Kidney epithelial cell (primary cell): Measurements from ENCODE around the gene ENTHD1. TPM values are rescaled to one million over a fixed set of nuclear protein-coding genes. Genes with fewer than 3 reads are reported as not detected.

Experiments used
- DNase-seq: peaks from one replicate; pipeline ENCODE4 v3.0.0-alpha.2; 2010; ENCODE audit warnings: low read depth
- H3K27me3 ChIP-seq: 2 replicates; pipeline ENCODE4 v1.6.0; 2011; ENCODE audit warnings: low read length; ENCODE audit not compliant: control insufficient read depth, insufficient read depth
- H3K36me3 ChIP-seq: 2 replicates; pipeline ENCODE4 v1.5.1; 2011; ENCODE audit warnings: low read length; ENCODE audit not compliant: control insufficient read depth, insufficient read depth
- H3K4me3 ChIP-seq: 2 replicates; pipeline ENCODE4 v1.5.1; 2011; ENCODE audit warnings: low read depth, mild to moderate bottlenecking, control low read depth, low read length
- CTCF ChIP-seq: IDR thresholded peaks from 2 replicates; pipeline ENCODE4 v1.5.1; 2011; ENCODE audit warnings: mild to moderate bottlenecking, moderate library complexity, low read length, control low read depth, inconsistent platforms; ENCODE audit not compliant: insufficient read depth, poor library complexity, severe bottlenecking
- total RNA-seq: library from RNA; depleted of rRNA; stranded (reverse); fragments of >200 nt; gene quantifications from 2 replicates; pipeline ENCODE4 v1.2.3, GENCODE V29; 2015

ENTHD1 gene
- total RNA-seq, 1 donor from 2014 or later, result not detected

- Histone ChIP-seq H3K4me3 (no peak overlapping the region), H3K27me3 (peaks cover 54% of the 10 kb centered on the region), H3K36me3 (no peaks in the 10 kb centered on the region)
- TF ChIP-seq CTCF, result no peak
- no peak for DNase-seq
Measured at GRCh38 chr22:39693943-39694500, 199.5 kb downstream of the ENTHD1 start.

Other genes starting within 250 kb of the ENTHD1 start
- gene GRAP2, start 7.3 kb upstream of the ENTHD1 start, total RNA-seq, result not detected in 2 replicates
- not detected in 2 replicates for gene TMA7B, start 66.6 kb upstream of the ENTHD1 start, total RNA-seq
- gene FAM83F, start 101.2 kb upstream of the ENTHD1 start, total RNA-seq, result 5.8 and 6.9 TPM in 2 replicates